GM21723 (cell line): ENCODE results near the gene MC1R.
"Not testable (repeated sequence)": the region's sequence is repeated elsewhere in the genome, so short reads cannot be mapped to it uniquely, and the experiment has no call there.

Experiments used
- ATAC-seq: cut with Tn5 transposase; IDR thresholded peaks from one replicate; pipeline ENCODE4 v1.9.1; 2021; ENCODE audit warnings: mild to moderate bottlenecking, moderate library complexity; ENCODE audit not compliant: unreplicated experiment

MC1R gene

DNA sequence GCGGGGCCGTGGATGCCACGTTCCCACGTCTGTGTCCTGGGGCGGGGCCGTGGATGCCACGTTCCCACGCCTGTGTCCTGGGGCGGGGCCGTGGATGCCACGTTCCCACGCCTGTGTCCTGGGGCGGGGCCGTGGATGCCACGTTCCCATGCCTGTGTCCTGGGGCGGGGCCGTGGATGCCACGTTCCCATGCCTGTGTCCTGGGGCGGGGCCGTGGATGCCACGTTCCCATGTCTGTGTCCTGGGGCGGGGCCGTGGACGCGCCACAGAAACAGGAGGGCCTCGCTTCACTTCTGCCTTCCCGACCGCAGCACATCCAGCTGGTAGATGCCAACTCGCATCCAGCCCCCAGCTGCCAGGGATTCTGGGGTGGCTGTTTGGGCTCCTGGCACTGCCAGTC, 15.4 kb downstream of the MC1R start:
- not testable (repeated sequence) for ATAC-seq

DNA sequence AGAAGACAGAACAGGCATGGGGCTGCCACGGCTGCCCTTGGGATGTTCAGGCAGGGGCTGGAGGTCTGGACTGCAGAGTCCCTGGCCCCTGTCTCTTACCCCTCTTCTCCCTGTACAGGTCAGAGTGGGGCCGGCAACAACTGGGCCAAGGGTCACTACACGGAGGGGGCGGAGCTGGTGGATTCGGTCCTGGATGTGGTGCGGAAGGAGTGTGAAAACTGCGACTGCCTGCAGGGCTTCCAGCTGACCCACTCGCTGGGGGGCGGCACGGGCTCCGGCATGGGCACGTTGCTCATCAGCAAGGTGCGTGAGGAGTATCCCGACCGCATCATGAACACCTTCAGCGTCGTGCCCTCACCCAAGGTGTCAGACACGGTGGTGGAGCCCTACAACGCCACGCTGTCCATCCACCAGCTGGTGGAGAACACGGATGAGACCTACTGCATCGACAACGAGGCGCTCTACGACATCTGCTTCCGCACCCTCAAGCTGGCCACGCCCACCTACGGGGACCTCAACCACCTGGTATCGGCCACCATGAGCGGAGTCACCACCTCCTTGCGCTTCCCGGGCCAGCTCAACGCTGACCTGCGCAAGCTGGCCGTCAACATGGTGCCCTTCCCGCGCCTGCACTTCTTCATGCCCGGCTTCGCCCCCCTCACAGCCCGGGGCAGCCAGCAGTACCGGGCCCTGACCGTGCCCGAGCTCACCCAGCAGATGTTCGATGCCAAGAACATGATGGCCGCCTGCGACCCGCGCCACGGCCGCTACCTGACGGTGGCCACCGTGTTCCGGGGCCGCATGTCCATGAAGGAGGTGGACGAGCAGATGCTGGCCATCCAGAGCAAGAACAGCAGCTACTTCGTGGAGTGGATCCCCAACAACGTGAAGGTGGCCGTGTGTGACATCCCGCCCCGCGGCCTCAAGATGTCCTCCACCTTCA, 16.2 kb downstream of the MC1R start:
- ATAC-seq: no peak

DNA sequence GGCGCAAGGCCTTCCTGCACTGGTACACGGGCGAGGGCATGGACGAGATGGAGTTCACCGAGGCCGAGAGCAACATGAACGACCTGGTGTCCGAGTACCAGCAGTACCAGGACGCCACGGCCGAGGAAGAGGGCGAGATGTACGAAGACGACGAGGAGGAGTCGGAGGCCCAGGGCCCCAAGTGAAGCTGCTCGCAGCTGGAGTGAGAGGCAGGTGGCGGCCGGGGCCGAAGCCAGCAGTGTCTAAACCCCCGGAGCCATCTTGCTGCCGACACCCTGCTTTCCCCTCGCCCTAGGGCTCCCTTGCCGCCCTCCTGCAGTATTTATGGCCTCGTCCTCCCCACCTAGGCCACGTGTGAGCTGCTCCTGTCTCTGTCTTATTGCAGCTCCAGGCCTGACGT, 17.0 kb downstream of the MC1R start:
- ATAC-seq: not testable (repeated sequence)

DNA sequence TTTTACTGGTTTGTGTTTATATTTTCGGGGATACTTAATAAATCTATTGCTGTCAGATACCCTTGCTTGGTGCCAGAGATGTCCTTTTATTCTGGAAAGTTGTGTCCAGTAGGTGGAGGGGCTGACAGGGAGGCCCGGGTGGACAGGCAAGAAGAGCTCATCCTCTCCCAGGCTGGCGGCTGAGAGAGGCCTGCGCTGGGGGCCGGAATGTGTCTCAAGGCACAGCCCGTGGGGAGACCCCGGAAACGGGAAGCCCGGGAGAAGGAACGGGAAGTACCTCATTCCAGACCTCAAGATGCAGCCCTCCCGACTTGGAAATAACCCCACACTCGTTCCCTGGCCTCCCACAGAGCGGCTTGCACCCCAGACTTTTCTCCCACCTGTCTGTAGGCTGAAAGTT, 17.4 kb downstream of the MC1R start:
- no peak for ATAC-seq

DNA sequence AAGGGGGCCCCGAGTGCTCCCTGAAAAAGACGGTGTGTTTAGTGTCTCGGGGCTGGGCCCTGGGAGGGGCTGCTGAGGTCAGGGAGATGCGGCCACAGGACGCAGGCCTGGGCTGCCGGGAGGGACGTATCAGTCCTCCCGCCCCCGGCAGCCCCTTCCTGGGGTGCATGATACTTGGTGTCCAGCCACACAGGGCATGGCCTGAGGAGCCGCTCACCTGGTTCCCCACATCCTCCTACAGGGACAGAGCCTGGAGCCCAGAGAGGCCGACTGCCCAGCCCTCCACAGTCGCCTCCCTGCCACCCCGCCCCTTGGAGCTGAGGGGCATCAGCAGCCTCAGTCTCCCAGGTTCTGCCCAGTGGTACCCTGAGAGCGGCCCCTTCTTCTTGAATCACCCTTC, 17.8 kb downstream of the MC1R start:
- no peak for ATAC-seq

DNA sequence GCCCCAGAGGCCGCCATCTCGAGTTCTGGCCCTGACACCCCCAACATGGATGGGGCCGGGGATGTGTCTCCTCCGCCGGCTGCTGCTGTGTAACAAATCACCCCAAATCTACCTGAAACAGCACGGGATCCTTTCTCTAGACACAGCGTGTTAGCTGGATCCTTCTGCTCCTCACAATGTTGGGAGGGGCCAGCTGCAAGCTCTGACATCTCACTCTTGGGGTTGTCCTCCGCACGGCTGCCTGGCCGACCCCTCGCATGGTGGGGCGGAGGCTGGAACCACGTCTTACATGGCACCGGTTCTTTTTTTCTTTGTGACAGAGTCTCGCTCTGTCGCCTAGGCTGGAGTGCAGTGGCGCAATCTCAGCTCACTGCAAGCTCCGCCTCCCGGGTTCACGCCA, 18.3 kb downstream of the MC1R start:
- no peak for ATAC-seq

DNA sequence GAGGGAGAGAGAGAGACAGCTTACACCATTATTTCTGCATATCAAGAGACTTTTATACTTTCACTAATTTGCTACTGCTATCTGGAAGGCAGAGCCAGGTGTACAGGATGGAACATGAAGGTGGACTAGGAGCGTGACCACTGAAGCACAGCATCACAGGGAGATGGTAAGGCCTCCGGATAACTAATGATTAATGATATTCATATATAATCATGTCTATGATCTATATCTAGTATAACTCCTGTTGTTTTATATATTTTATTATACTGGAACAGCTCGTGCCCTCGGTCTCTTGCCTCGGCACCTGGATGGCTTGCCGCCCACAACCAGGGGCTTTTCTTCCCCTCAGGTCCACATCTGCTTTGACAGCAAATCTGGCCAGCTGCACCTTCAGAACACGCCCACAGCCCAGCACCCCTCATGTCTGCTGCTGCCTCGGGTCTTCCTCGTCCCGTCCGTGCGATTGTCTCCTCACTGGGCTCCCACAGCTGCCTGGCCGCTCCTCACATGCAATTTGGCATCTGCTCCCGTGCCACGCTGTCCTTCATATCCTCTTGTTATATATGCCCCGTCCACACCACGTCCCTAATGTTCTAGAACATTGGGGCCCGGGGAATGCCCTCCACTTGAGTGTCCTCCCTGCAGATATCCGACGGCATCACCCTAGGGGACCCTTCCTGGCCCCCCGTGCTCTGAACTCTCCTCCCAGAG, 19.7 kb downstream of the MC1R start:
- ATAC-seq: no peak

DNA sequence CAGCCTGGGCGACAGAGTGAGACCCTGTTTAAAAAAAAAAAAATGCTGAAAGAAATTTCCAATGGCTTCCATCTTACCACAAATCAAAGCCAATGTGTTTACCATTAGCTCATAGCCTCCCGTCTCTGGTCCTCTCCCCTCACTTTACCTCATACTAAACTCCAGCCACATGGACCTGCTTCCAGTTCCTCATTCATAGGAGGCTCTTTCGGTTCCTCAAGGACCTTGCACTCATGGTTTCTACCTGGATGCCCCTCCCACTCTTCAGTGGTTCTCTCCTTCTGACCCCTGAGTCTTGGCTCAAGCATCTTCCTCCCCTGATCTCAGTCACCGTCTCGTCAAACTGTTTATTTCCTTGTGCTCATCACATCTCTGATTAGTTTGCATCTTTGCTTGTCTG, 26.1 kb downstream of the MC1R start:
- no peak for ATAC-seq

DNA sequence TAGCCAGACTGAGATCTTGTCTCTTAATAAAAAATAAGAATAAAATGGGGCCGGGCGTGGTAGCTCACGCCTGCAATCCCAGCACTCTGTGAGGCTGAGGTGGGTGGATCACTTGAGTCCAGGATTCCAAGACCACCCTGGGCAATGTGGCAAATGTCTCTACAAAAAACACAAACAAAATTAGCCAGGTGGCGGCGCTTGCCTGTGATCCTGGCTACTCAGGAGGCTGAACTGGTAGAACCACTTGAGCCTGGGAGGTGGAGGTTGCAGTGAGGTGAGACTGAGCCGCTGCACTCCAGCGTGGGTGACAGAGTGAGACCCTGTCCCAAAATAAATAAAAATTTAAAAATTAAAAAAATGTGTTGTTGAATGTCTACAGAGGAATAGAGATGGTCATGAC, 27.0 kb downstream of the MC1R start:
- ATAC-seq: no peak

DNA sequence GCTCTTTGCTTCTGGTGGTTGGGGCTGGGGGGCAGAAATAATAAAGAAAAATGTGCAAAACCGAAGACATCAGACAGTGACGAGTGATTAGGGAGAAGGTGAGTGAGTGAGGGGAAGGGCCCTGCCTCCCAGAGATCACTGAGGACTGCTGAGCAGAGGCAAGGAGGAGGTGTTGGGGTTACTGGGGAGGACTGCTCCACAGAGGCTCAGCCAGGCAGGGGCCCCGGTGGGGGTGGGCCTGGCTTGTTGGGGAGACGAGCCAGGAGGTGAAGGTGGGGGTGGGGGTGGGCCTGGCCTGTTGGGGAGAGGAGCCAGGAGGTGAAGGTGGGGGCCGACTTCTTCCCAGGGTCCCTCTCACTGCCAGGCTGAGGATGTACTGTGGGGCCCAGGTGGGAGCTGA, 27.9 kb downstream of the MC1R start:
- ATAC-seq: no peak

DNA sequence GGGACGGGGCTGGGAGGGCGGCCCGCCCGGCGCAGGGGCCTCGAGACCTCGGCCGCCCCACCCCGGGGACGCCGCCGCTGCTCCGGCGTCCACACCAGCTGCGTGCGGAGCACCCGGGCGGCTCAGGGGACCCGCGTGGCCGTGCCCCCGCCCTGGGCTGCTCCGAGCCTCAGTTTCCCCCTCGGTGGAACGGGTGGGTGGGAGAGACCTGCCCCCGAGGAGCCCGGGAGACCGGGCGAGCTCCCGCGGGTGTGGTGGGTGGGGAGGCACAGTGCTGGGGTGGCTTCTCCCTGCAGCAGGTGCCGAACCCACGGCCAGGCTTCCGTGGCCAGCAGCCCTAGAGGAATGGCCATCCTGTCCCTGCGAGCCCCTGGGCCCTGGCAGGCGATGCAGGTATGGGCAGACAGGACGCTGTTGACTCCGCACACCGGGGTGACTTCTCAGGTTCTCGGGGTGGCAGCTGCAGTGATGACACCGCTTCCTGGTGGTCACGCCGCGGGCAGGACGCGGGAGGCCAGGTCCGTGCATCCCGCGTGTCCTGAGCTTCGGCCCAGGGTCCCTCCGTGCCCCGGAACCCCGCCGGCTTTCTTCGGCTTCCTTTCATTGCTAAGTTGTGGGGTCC, 30.6 kb downstream of the MC1R start:
- ATAC-seq: no peak

DNA sequence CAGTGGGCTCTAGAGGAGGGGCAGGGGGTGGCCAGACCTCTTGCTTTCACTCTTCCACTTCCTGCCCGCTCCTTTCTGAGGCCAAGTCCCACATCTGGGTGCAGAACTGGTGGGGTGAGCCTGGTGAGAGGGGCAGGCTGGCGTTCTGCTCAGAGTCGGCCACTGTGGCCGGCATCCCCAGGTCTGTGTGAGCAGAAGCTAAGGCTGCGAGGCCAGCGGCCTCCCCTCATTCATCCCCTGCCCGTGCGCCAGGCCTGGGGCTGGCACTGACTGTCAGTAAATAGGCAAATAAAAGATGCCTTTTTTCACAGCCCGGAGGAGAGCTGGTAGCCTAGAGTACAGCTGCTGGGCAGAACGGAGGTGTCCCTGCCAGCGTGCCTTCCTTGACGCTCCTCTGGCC, 31.1 kb downstream of the MC1R start:
- no peak for ATAC-seq

DNA sequence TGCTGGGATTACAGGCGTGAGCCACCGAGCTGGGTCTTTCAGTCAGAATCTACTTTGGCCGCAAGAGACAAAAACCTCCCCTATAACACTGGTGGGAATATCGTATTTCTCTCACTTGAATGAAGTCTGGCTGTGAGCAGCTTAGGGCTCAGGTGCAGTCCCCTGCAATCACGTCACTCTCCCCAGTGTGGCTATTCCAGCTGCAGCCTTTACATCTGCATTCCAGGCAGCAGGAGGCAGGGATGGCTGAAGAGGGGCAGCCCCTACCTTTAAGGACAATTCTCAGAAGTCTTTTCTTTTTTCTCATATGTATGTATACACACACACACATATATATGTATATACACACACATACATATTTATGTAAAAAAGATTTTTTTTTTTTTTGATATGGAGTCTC, 32.8 kb downstream of the MC1R start:
- ATAC-seq: no peak

DNA sequence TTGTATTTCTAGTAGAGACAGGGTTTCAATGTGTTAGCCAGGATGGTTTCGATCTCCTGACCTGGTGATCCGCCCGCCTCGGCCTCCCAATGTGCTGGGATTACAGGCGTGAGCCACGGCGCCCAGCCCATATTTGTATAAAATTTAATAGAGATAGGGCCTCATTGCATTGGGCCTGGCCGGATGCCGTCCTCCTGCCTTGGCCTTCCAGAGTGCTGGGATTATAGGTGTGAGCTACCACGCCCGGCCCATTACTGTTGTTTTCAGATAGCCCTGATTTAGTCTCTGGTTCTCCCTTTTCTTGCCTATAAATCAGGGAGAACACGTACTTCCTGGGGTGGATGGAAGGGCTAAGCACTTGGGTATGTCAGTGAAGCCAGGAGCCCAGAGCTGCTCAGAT, 33.4 kb downstream of the MC1R start:
- ATAC-seq: no peak

DNA sequence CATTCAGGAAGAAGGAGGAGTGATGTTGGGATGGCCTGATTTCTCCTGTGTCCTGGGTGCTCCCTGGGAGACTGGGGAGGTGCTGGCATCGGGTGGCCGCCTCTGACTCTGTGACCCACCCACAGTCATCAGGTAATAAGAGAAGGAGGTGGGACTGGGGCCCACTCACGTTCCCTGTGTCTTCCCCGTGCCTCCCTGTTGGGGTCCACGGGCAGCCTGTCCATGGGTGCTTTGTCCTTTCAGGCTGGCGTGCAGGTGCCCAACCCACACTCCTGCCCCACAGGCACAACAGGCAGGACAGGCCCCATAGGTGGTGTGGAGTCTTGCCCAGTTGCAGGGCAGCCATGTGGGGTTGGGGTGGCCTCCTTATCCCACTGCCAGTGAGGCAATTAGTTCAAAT, 33.9 kb downstream of the MC1R start:
- ATAC-seq: no peak

DNA sequence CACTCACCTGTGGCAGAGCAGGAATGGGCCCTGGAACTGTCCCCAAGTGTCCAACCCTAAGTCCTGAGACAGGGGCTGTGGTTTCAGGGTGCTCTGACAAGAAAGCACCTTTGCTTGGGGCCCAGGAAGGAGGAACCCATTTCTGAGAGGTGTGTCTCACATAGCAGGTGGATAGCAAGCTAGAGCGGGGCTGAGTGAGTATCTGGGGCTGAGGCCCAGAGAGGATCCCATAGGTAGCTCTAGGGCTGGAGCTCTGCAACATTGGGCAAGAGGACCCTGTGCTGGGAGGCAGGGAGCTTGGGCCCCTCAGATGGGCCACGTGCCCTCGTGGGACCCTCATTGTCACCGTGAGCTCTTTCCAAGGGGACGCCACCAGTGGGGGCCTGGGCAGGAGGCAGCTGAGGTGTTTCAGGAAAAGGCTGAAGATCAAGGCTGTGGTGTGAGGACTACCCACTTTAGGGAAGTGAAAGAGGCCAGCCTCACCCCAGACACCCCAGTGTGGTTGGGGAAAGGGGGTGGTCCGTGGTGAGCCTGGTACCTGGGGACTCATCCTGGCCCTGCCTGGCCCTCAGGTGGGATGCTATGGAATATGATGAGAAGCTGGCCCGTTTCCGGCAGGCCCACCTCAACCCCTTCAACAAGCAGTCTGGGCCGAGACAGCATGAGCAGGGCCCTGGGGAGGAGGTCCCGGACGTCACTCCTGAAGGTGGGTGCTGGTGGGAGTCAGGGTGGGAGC, 35.2 kb downstream of the MC1R start:
- peak; percentile 69 for ATAC-seq

DNA sequence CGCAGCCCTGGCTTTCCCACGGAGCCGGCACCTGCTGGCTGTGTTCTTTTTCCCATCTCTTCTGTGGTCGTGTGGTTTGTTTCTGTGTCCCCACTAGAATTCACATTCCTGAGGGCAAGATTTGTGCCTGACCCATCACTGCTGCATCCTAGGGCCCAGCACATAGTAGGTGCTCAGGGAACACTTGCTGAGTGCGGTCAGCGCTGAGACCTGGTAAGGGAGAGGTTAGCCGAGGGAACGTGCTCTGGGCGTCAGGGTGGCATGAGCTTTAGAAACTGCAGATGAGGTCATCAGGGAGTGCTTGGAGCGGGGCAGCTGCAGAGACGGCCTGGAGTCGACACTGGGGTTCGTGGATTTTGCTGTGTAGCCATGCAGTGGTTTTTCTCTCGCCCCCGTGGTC, 35.8 kb downstream of the MC1R start:
- no peak for ATAC-seq

DNA sequence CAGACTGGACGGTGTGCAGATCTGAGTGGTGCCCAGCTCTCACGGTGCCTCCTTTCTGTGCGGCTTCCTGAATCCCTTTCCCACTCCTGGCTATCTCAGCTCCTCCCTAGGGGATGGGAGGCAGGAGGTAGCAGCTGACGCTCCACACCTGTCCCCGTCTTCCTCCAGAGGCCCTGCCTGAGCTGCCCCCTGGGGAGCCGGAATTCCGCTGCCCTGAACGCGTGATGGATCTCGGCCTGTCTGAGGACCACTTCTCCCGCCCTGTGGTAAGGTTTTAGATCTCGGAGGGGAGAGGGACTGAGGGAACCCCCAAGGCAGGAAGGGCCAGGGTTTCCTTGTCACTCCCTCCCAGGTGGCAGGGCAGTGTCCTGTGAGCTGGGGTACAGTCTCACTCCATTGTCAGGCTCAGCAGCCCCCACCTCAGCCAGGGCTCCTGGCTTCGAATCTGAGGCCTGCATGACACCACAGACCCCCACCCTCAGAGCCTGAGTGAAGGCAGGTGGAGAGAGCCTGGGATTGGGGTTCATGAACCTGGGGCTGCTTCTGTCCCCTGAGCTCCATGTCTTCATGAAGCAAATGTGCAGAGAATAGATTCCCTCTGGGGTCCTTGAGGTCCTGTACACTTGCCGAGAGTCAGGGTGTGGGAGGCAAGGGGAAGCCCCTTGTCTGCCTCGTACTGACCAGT, 36.5 kb downstream of the MC1R start:
- ATAC-seq: no peak

DNA sequence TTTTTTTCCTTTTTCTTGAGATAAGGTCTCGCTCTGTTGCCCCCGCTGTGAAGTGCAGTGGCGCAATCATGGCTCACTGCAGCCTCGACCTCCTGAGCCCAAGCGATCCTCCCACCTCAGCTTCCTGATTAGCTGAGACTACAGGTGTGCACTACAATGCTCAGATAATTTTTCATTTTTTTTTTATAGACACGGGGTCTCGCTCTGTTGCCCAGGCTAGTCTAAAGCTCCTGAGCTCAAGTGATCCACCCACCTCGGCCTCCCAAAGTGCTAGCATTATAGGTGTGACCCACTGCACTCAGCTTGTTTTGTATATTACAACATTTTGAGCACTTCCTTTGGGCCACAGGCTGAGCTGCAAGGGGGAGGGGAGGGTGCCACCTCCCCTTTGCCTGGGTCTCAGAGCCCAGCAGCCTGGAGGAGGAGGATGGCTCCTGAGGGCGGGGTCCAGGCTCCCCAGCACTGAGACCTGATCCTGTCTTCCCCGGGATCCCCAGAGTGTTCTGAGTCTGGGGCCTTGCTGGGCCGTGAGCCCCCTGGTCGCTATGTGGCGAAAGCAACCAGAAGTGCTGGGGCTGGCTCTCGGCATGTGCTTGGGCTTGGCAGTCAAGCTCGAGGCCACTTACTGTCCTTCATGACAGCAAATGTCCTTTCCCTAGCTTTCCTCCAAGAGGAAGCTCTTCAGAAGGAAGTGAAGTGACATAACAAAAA, 38.0 kb downstream of the MC1R start:
- no peak for ATAC-seq

DNA sequence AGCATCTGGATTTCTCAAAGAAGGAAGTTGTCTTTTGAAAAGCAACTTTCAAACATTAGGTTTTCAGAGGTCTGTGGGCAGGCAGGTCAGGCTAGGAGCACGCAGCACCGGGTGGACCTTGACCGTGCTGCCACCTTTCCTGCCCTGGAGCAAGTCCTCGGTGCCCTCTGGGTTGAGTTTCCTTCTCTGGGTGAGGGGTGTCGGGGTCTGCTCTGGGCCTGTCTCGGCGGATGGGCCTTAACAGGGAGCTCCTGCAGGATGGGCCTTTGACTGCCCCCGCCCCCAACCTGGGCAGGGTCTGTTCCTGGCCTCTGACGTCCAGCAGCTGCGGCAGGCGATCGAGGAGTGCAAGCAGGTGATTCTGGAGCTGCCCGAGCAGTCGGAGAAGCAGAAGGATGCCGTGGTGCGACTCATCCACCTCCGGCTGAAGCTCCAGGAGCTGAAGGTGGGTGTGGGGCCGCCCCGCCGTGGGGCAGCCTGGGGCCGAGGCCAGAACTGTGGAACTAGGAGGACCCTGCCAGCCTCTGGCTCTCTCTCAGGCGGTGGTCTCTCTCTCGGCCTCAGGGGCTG, 38.6 kb downstream of the MC1R start:
- ATAC-seq: no peak
